Endothelial cell of umbilical vein (primary cell): Measurements from ENCODE around the gene SLC7A7. TPM values are rescaled to one million over a fixed set of nuclear protein-coding genes. Genes with fewer than 3 reads are reported as not detected.
A peak's percentile ranks its signal among the peaks of the same experiment; 100 is the strongest.

Experiments
- BruUV-seq: library from RNA; stranded (reverse); fragments of 400-500 nt; replicated peaks from 2 replicates; lab custom pipeline; 2021; lab: Mats Ljungman, UMichigan
- CTCF ChIA-PET: fragments of 300-600, 350-600 bp; sonication (Branson Sonifier 250); formaldehyde crosslinking; loops from one replicate; lab custom pipeline; 2021; ENCODE audit warnings: antibody characterized with exemption, inconsistent platforms; lab: Charles Lee
- POLR2A ChIA-PET: fragments of 300-600, 350-600 bp; sonication (Branson Sonifier 250); formaldehyde crosslinking; loops from one replicate; lab custom pipeline; 2021; ENCODE audit warnings: antibody characterized with exemption, inconsistent platforms; lab: Charles Lee
- DNase-seq: peaks from one replicate; pipeline ENCODE4 v3.0.0-alpha.2; 2011; ENCODE audit warnings: low read depth, low spot score
- FAIRE-seq: peaks from 2 replicates; lab custom pipeline; 2011; peaks lifted over from hg19 to GRCh38; lab: Jason Lieb, UNC
- H2AFZ ChIP-seq: 2 replicates; pipeline ENCODE4 v1.6.0; 2012; ENCODE audit warnings: low read depth, low read length, control low read depth, inconsistent platforms
- H3K27ac ChIP-seq: 2 replicates; pipeline ENCODE4 v1.5.1; 2011; ENCODE audit warnings: low read depth, mild to moderate bottlenecking, control low read depth, low read length, moderate library complexity; ENCODE audit not compliant: insufficient read depth
- H3K27me3 ChIP-seq, 2 experiments: 2 replicates each; pipeline versions ENCODE4 v1.6.0 to v1.6.1; 2011; ENCODE audit warnings: low read length in 2 of 2, mixed read lengths in 1 of 2; ENCODE audit not compliant: control insufficient read depth in 2 of 2, insufficient read depth in 2 of 2
- H3K36me3 ChIP-seq, 2 experiments: 2 replicates in 1 of 2; 3 replicates in 1 of 2; pipeline ENCODE4 v1.5.1; 2011; ENCODE audit warnings: low read length in 2 of 2, mild to moderate bottlenecking in 1 of 2, moderate library complexity in 1 of 2; ENCODE audit not compliant: control insufficient read depth in 2 of 2, insufficient read depth in 2 of 2; ENCODE audit errors: extremely low read depth in 1 of 2
- H3K4me1 ChIP-seq: 3 replicates; pipeline ENCODE4 v1.5.1; 2011; ENCODE audit warnings: mild to moderate bottlenecking, low read length; ENCODE audit not compliant: control insufficient read depth, insufficient read depth; ENCODE audit errors: extremely low read depth
- H3K4me2 ChIP-seq: 2 replicates; pipeline ENCODE4 v1.6.1; 2011; ENCODE audit warnings: low read length, control low read depth, mixed read lengths; ENCODE audit not compliant: insufficient read depth
- H3K4me3 ChIP-seq, 3 experiments: fragments of 200-600 bp in 1 of 3; sonication (generic), shearing (Covaris generic) in 1 of 3; replicated peaks in 1 of 3; 2 replicates each; pipeline ENCODE4 v1.5.1; 2011 to 2016; ENCODE audit warnings: control low read depth in 3 of 3, low read length in 3 of 3, mild to moderate bottlenecking in 2 of 3, inconsistent platforms in 1 of 3, low read depth in 1 of 3, moderate library complexity in 1 of 3; ENCODE audit not compliant: insufficient read depth in 1 of 3
- H3K79me2 ChIP-seq: 2 replicates; pipeline ENCODE4 v1.6.0; 2012; ENCODE audit warnings: low read length, inconsistent platforms; ENCODE audit not compliant: control insufficient read depth, insufficient read depth
- H3K9ac ChIP-seq: replicated peaks from 2 replicates; pipeline ENCODE3; 2011; ENCODE audit warnings: low read length, control low read depth; ENCODE audit not compliant: insufficient read depth; ENCODE audit errors: extremely low read depth
- H3K9me1 ChIP-seq: replicated peaks from 3 replicates; pipeline ENCODE4 v1.6.0; 2011; ENCODE audit warnings: mild to moderate bottlenecking, low read length; ENCODE audit not compliant: control insufficient read depth, insufficient read depth; ENCODE audit errors: extremely low read depth
- H3K9me3 ChIP-seq: replicated peaks from 2 replicates; pipeline ENCODE4 v1.5.1; 2012; ENCODE audit warnings: low read length, inconsistent platforms; ENCODE audit not compliant: control insufficient read depth, insufficient read depth
- H4K20me1 ChIP-seq: replicated peaks from 2 replicates; pipeline ENCODE3; 2011; ENCODE audit warnings: mild to moderate bottlenecking, low read length; ENCODE audit not compliant: control insufficient read depth, insufficient read depth; ENCODE audit errors: extremely low read depth
- EZH2 ChIP-seq: IDR thresholded peaks from 2 replicates; pipeline ENCODE4 v1.6.1; 2012; ENCODE audit warnings: borderline replicate concordance, low read depth, mild to moderate bottlenecking, moderate library complexity, low read length, inconsistent platforms; ENCODE audit not compliant: severe bottlenecking
- JUN ChIP-seq: IDR thresholded peaks from 2 replicates; pipeline ENCODE4 v1.6.1; 2011; ENCODE audit warnings: borderline replicate concordance, low read depth; ENCODE audit not compliant: insufficient read length, insufficient read depth
- MAX ChIP-seq: IDR thresholded peaks from 2 replicates; pipeline ENCODE4 v1.6.1; 2011; ENCODE audit not compliant: insufficient read depth, insufficient read length
- POLR2A ChIP-seq: IDR thresholded peaks from 2 replicates; pipeline ENCODE4 v1.6.1; 2012; ENCODE audit warnings: low read depth, mild to moderate bottlenecking, control low read depth, low read length
- POLR2AphosphoS5 ChIP-seq: IDR thresholded peaks from 2 replicates; pipeline ENCODE4 v1.6.1; 2012; ENCODE audit warnings: low read depth, mild to moderate bottlenecking, control low read depth, low read length, moderate library complexity; ENCODE audit not compliant: insufficient read depth
- dilution Hi-C: fragments of 300-500 bp; cut with MboI; formaldehyde crosslinking; loops from one replicate; pipeline ENCODE4 v1.15.0; 2019; ENCODE audit warnings: low sequenced_read_pairs; ENCODE audit not compliant: extremely low pct_ligation_motif_present
- intact Hi-C: fragments of 100-400 bp; cut with micrococcal nuclease; formaldehyde crosslinking; loops from one replicate; pipeline ENCODE4 v1.10.0; 2022
- polyA plus RNA-seq, 4 experiments: library from polyadenylated mRNA; depleted of rRNA in 3 of 4; stranded (reverse) in 3 of 4; unstranded in 1 of 4; fragments of >200 nt; gene quantifications; 2 replicates each; pipeline versions ENCODE4 v1.2.1 to v1.2.3, GENCODE V29; 2011 to 2012; ENCODE audit warnings: missing spikeins in 1 of 4
- total RNA-seq: library from RNA; stranded (reverse); gene quantifications from 2 replicates; pipeline ENCODE4 v1.2.3, GENCODE V29; 2021

SLC7A7 gene
- total and polyA plus RNA-seq, 2 donors (not counting 3 experiments of a cell fraction or from before 2014, with no cell fraction given) = 22.5 to 94.0 TPM

DNA sequence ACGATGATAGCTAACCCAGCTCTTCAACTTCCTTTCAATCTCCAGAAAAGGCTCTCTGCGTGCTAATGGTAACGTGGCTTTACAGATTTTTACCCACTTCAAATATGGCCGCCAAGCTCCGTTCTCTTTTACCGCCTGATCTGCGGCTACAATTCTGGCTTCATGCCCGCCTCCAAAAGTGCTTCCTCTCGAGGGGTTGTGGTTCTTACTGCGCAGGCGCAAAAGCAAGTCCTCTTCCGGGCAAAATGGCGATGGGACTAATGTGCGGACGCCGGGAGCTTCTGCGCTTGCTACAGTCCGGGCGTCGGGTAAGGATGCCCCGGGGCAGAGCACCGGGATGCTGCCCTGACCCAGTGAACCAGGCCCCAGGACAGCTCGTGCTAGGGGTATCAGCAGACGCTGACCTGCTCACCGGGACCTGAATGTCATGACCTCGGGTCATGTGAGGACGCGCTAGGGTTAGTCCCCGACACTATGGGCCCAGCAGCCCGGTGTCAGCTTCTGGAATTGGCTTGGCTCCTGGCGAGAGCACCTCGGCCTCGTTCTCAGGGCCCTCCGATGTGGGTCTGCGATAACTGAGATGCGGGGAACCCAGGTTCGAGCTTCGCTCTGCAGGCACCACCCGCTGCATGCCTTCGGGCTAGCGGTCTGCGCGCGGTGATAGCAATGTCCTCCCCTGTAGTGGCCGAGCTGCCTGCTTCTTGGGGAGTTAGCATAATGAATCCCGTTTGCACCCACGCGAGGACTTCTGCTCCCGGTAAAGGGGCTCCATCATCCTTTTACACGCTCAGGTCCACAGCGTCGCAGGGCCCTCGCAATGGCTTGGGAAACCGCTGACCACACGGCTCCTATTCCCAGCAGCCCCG lies 48.5 kb downstream of the SLC7A7 start, which contains the start of gene OXA1L:
Gene OXA1L (plus strand): TSS at position 232 of the 866 bp plus-strand sequence. CDS start 14 bp downstream, at position 246.
- no peaks in the 10 kb centered on the region for H3K9me1 ChIP-seq
- intact Hi-C loops = loop anchor here (1.0 to 5.0 kb wide), 9 partner anchors 26 to 209 kb away; partner anchors contain the start of gene DAD1
- ChIA-PET POLR2A (interaction anchor here (0.6 to 1.2 kb wide), 5 partner anchors 11 to 177 kb away, joined by 3 read pairs; partner anchors contain the start of gene DAD1), CTCF (interaction anchor here (1.0 to 3.0 kb wide), 21 partner anchors 14 to 238 kb away, joined by 3 to 49 read pairs (median 5); no protein-coding TSS in a partner anchor)
- peak within 1 kb of the TSS; percentile 77 to 99 (median 92) for H3K4me3 ChIP-seq
- dilution Hi-C loops = no loop called here
- H3K9me3 ChIP-seq = no peaks in the 10 kb centered on the region
- peak within 1 kb of the TSS; percentile 84 for H3K27ac ChIP-seq
- no peaks in the 10 kb centered on the region for H3K27me3 ChIP-seq
- peak; percentile 97 for FAIRE-seq
- peak within 1 kb of the TSS; percentile 93 for H3K9ac ChIP-seq
- H3K4me1 ChIP-seq = peaks cover 24% of the 10 kb centered on the region
- peak within 1 kb of the TSS; percentile 96 for H3K4me2 ChIP-seq
- H4K20me1 ChIP-seq = no peaks in the 10 kb centered on the region
- peaks cover 19 to 28% of the 10 kb centered on the region in 2 experiments for H3K36me3 ChIP-seq
- peak within 1 kb of the TSS; percentile 90 for H2AFZ ChIP-seq
- DNase-seq = peak; percentile 98
- BruUV-seq = no TSS peak
- peaks cover 26% of the 10 kb centered on the region for H3K79me2 ChIP-seq
- TF ChIP-seq JUN (no peak), POLR2AphosphoS5 (peak; percentile 62), POLR2A (peak; percentile 81), MAX (peak; percentile 39)

GRCh38 chr14:22764382-22764781 lies 50.9 kb downstream of the SLC7A7 start:
- no peaks in the 10 kb centered on the region for H3K9me1 ChIP-seq
- peaks cover 25% of the 10 kb centered on the region for H3K79me2 ChIP-seq
- H3K36me3 ChIP-seq = peaks cover 2 to 6% of the 10 kb centered on the region in 2 experiments
- H3K4me1 ChIP-seq = peaks cover 18% of the 10 kb centered on the region
- no peak overlapping the region for H3K4me2 ChIP-seq
- H3K9ac ChIP-seq = no peak overlapping the region
- no peak for TF ChIP-seq EZH2
- no peak overlapping the region for H2AFZ ChIP-seq
- intact Hi-C loops = no loop called here
- no peak for DNase-seq
- CTCF ChIA-PET = interaction anchor here (0.8 to 1.5 kb wide), 3 partner anchors 15 to 107 kb away, joined by 4 read pairs; no protein-coding TSS in a partner anchor
- POLR2A ChIA-PET = no interaction called here
- no peak overlapping the region for H3K27ac ChIP-seq
- no peaks in the 10 kb centered on the region for H4K20me1 ChIP-seq
- no peak overlapping the region for H3K4me3 ChIP-seq
- no peaks in the 10 kb centered on the region for H3K9me3 ChIP-seq
- BruUV-seq = no TSS peak
- H3K27me3 ChIP-seq = no peaks in the 10 kb centered on the region
- no peak for FAIRE-seq
- dilution Hi-C loops = no loop called here
